ENCODE results near the gene SSR4.
"Not testable (repeated sequence)": the region's sequence is repeated elsewhere in the genome, so short reads cannot be mapped to it uniquely, and the experiment has no call there.

SSR4 gene

DNA sequence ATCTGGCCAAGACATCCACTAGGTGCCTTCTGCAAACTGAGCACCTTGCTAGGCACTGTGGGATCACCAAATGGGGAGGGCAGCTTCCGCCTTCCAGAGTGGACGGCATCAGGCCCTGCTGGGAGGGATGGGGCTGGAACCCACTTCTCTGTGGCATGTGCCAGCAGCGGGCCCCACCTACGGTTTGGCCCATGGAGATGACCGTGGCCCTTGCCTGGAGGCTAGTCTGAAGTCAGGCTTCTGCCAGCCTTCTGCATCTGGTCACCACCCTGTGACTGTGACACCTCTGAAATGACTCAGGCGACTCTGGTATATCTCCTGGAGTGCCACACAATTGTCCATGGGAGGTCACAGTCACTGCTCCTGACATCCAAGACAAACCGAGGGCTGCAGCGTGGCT, 7.2 kb downstream of the SSR4 start:
- H3K36me3 ChIP-seq (ENCODE audit: insufficient read depth, low read length) = peaks cover 7% of the 10 kb centered on the region
- H3K9ac ChIP-seq (ENCODE audit: low read depth, low read length) = no peak overlapping the region
- no peaks in the 10 kb centered on the region for H3K4me1 ChIP-seq (ENCODE audit: insufficient read depth, low read length)
- no peaks in the 10 kb centered on the region for H3K9me3 ChIP-seq (ENCODE audit: control insufficient read depth, insufficient read depth, low read length)

DNA sequence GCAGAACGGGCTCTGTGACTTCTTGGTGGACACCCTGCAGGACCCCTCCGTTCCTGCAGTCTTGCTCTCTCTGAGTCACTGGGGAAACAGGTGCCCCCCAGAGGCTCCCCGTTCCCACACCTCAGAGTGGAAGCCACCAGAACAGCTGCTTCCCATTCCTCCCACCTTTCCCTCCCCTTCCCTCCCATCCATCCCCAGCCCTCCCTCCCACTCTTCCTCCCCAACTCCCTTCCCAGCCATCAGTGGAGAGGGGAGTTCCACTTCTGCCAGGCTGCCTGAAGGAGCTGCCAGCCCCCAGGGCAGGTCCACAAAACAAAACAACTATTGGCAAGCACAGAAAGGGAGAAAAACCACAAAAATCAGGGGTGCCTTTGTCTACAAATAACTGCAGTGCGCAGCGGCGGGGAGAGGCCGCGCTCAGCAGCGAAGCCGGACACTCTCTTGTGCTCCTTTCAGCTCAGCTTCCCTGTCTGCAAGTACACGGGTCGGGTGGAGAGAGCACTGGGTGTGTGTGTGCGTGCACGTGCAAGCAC, 8.1 kb downstream of the SSR4 start:
- H3K9me3 ChIP-seq (ENCODE audit: control insufficient read depth, insufficient read depth, low read length) = no peaks in the 10 kb centered on the region

DNA sequence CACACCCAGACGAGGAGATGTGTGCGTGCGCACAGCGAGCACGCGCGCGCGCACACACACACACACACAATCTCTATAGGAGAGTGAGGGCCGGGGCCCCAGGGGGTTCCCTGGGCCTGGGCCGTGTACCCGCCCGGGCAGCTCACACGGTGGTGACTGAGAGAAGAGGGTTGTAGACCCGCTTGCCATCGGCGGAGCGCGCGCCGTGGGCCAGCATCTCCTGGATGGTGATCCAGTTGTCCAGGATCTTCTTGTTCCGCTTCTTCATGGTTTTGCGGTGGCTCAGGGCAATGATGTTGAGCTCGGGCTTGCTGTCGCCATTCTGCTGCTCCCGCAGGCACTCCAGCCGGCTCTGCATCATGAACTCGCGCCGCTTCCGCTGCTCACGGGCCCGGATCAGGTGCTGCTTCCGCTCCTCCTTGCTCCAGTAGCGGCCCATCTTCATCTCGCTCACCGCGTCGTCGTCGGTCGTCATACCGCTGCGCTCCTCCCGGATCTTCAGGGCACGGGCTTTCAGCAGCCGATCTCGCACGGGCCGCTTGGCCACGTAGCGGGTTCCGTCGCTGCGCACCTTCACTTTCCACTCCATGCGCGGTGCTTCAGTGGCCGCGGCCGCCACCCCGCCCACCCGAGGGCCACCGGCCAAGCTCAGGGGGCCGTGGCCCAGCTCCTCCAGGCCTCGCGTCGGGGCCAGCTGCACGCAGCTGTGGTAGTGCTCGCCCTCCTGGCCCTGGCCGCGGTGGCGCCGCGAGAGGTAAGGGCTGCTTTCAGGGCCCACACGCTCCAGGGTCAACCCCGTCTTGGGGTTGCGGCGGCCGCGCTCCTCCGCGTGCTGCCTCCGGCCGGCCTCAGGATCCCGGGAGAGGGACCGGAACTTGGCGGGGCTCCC, 9.0 kb downstream of the SSR4 start:
- Histone ChIP-seq H3K36me3 (ENCODE audit: insufficient read depth, low read length) (peaks cover 3% of the 10 kb centered on the region; the same call in 1 of the 2 replicates), H3K9me3 (ENCODE audit: control insufficient read depth, insufficient read depth, low read length) (no peaks in the 10 kb centered on the region), H3K9ac (ENCODE audit: low read depth, low read length) (no peak overlapping the region), H3K4me1 (ENCODE audit: insufficient read depth, low read length) (no peaks in the 10 kb centered on the region)

More for the DNA sequence above, 8.1 kb downstream of the SSR4 start:
- no peak overlapping the region for H3K9ac ChIP-seq (ENCODE audit: low read depth, low read length)
- H3K36me3 ChIP-seq (ENCODE audit: insufficient read depth, low read length) = peaks cover 3% of the 10 kb centered on the region; the same call in 1 of the 2 replicates
- H3K4me1 ChIP-seq (ENCODE audit: insufficient read depth, low read length) = no peaks in the 10 kb centered on the region

DNA sequence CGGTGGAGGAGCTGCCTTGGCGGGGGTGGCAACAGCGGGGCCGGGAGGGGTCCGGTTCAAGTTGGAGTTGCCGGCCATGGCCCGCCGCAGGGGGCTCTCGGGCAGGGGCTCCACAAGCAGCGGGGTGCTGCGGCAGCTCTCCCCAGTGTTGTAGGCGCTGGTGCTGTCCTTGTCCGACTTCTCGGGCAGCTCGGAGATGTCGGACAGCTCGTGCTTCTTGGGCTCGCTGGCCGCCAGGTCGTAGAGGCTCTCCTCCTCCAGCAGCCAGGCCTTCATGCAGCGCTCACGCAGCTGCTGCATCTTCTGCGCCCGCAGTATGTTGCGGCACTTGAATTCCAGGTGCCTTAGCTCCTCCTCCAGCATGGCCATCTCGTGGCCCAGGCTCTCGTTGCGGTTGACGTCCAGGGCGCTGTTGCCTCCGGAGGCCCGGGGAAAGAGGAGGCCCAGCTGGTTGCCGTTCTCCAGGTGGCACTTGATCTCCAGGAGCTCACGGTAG, 9.7 kb downstream of the SSR4 start:
- H3K36me3 ChIP-seq (ENCODE audit: insufficient read depth, low read length) = peaks cover 3% of the 10 kb centered on the region; the same call in 1 of the 2 replicates
- H3K4me1 ChIP-seq (ENCODE audit: insufficient read depth, low read length) = no peaks in the 10 kb centered on the region
- H3K9me3 ChIP-seq (ENCODE audit: control insufficient read depth, insufficient read depth, low read length) = no peaks in the 10 kb centered on the region
- no peak overlapping the region for H3K9ac ChIP-seq (ENCODE audit: low read depth, low read length)

DNA sequence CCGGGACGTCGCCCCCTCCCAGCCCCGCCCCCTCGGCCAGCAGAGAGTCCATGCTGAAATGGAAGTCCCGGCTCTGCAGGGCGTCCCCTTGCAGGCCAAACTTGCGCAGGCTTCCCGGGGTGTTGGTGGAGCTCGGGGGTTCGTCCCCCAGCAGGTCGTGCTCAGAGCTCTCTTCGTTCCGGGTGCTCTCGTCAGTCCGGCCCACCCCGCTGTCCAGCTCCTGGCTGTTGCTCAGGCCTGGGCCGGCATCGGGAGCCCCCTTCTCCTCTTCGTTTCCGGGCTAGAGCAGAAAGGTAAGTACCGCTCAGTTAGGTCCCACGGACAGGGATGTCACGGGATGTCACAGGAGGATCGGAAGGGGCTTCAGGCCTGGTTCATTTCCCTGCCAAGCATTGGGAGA, 10.2 kb downstream of the SSR4 start:
- Histone ChIP-seq H3K4me1 (ENCODE audit: insufficient read depth, low read length) (no peaks in the 10 kb centered on the region), H3K9ac (ENCODE audit: low read depth, low read length) (no peak overlapping the region), H3K9me3 (ENCODE audit: control insufficient read depth, insufficient read depth, low read length) (no peaks in the 10 kb centered on the region), H3K36me3 (ENCODE audit: insufficient read depth, low read length) (peaks cover 3% of the 10 kb centered on the region; the same call in 1 of the 2 replicates)

DNA sequence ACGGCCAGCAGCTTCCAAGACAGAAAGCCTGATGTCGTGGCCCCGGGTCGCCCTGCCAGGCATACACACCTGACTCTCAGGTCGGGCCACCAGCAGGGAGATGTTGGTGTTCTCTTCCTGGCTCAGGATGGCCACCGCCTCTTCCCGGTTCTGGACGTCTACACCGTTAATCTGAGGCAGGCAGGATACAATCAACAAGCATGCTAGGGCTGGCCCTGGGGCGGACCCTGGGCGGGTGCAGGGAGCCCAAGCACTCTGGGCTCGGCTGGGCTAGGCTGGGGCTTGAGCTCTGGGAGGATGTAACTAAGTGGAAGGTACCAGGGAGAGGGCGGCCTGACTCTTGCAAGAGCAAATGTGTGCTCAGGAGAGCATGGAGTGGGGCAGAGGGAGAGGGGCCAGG, 11.0 kb downstream of the SSR4 start:
- no peaks in the 10 kb centered on the region for H3K4me1 ChIP-seq (ENCODE audit: insufficient read depth, low read length)
- H3K36me3 ChIP-seq (ENCODE audit: insufficient read depth, low read length) = peaks cover 3% of the 10 kb centered on the region; the same call in 1 of the 2 replicates
- H3K9ac ChIP-seq (ENCODE audit: low read depth, low read length) = no peak overlapping the region
- no peaks in the 10 kb centered on the region for H3K9me3 ChIP-seq (ENCODE audit: control insufficient read depth, insufficient read depth, low read length)

DNA sequence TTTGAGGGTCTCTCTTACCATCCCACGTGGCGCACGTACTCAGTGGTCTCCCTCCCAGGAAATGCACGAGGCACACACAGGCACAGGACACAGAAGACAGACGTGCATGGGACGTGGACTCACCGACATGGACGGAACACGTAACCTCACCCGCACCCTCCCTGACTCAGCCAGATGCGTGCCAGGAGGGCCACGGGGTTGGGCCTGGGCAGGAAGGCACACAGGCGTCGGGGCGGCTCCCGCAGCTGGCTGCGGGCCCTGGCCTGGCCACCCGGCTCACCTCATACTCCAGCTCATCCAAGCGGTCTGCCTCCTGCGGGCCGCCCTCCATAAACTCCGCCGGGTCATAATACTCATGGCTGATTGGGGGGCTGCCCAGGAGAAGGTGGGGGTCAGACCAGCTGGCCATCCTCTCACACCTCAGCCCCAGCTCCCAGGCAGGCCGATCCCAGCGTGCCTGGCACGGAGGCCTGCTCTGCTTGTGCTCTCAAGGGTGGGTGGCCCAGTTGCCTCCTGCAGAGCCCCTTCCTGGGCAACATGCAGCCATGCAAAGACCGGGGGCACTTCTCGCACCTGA, 12.6 kb downstream of the SSR4 start:
- H3K9me3 ChIP-seq (ENCODE audit: control insufficient read depth, insufficient read depth, low read length) = no peaks in the 10 kb centered on the region
- no peak overlapping the region for H3K9ac ChIP-seq (ENCODE audit: low read depth, low read length)
- peaks cover 3% of the 10 kb centered on the region; the same call in 1 of the 2 replicates for H3K36me3 ChIP-seq (ENCODE audit: insufficient read depth, low read length)
- no peaks in the 10 kb centered on the region for H3K4me1 ChIP-seq (ENCODE audit: insufficient read depth, low read length)

DNA sequence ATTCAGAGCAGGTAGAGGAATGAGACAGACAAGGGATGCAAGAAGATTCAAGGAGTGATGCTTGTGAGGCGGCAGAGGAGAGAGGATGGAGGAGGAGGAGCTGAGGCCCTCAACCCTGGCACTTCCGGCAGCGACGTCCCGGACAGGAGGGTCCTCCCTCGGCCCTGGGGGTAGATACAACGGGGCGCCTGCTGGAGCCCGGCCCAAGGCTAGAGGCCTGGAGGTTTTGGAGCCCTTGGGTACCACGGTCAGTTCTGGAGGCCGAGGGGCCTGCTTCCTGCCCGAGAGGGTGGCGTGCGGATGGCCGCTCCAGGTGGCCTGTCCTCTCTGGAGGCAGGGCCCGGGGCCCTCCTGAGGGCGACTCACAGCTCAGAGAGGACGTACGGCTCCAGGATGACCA, 13.5 kb downstream of the SSR4 start:
- 0 out of 2 replicates have a peak, but pooled peaks cover 6% of the 10 kb centered on the region for H3K4me1 ChIP-seq (ENCODE audit: insufficient read depth, low read length)
- no peaks in the 10 kb centered on the region for H3K9me3 ChIP-seq (ENCODE audit: control insufficient read depth, insufficient read depth, low read length)
- H3K9ac ChIP-seq (ENCODE audit: low read depth, low read length) = no peak overlapping the region
- no peaks in the 10 kb centered on the region for H3K36me3 ChIP-seq (ENCODE audit: insufficient read depth, low read length)

DNA sequence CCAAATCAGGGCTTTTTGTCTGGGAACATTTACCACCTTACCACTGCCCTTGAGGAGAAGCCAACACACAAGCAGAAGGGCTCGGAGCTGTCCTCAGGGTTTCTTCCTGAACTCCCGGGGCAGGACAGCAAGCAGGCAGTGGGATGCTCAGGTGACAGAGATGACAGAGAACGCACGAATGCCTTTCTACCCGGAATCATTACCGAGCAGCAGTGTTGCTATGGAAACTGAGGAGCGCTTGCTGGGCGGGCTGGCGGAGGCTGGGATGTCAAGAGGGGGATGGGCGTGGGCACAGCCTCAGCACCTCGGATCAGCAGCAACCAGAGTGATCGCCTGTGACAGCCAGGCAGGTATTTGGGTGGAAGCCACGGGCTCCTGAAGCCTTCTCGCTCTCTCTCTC, 17.8 kb downstream of the SSR4 start:
- H3K9ac ChIP-seq (ENCODE audit: low read depth, low read length) = no peak overlapping the region
- H3K36me3 ChIP-seq (ENCODE audit: insufficient read depth, low read length) = no peaks in the 10 kb centered on the region
- peaks cover 6% of the 10 kb centered on the region; the same call in 1 of the 2 replicates for H3K4me1 ChIP-seq (ENCODE audit: insufficient read depth, low read length)
- H3K9me3 ChIP-seq (ENCODE audit: control insufficient read depth, insufficient read depth, low read length) = no peaks in the 10 kb centered on the region

DNA sequence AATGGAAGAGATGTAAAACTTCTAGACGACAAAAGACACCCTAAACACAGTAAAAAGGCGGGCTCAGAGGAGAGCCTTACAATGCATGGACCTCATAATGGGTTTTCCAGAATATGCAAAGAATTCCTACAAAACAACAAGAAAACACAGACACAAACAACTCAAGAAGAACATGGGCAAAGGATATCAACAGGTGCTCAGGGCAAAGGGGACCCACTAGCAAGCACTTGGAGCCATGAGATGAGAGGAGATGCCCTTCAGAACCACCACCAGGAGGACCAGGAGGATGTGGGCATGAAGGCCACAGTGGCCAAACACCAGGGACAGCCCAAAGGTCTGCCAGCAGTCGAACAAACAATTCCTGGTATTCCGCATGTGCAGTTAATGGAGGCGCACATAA, 18.7 kb downstream of the SSR4 start:
- Histone ChIP-seq H3K36me3 (ENCODE audit: insufficient read depth, low read length) (no peaks in the 10 kb centered on the region), H3K9ac (ENCODE audit: low read depth, low read length) (no peak overlapping the region), H3K9me3 (ENCODE audit: control insufficient read depth, insufficient read depth, low read length) (no peaks in the 10 kb centered on the region), H3K4me1 (ENCODE audit: insufficient read depth, low read length) (peaks cover 6% of the 10 kb centered on the region; the same call in 1 of the 2 replicates)

DNA sequence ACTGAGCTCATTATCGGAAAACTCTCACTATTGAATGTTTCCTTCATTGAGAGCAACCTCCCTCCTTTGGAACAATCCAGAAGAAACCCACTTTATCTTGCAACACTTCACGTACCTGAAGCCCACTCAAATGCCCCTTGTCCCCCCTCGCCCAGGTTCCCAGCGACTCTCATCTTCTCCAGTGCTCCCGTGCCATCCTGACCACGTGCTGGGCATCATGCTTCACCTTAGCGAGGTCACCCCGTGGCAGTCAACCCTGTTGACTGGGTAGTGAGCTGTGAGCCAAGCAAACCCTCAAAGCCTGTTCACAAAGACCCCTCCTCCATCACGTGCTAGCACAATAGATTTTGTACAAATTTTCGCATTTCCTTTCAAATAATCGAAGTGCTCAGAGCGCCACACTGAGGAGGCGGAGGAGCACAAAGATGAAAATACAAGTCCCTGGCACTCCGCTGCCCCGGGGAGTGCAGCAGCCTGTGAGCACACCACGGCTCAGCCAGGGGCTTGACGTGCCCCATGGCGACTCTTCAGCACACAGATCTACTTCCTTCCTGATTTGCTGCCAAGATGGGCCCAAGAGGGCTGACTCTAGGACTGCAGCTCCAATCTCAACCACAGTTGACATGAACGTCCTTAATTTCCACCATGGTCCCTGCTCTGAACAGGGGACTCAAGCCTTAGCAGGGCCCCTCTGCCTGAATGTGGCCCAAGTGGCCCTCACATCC, 20.3 kb downstream of the SSR4 start:
- Histone ChIP-seq H3K4me1 (ENCODE audit: insufficient read depth, low read length) (peaks cover 10% of the 10 kb centered on the region; the same call in 1 of the 2 replicates), H3K9me3 (ENCODE audit: control insufficient read depth, insufficient read depth, low read length) (no peaks in the 10 kb centered on the region), H3K36me3 (ENCODE audit: insufficient read depth, low read length) (no peaks in the 10 kb centered on the region), H3K9ac (ENCODE audit: low read depth, low read length) (no peak overlapping the region)

DNA sequence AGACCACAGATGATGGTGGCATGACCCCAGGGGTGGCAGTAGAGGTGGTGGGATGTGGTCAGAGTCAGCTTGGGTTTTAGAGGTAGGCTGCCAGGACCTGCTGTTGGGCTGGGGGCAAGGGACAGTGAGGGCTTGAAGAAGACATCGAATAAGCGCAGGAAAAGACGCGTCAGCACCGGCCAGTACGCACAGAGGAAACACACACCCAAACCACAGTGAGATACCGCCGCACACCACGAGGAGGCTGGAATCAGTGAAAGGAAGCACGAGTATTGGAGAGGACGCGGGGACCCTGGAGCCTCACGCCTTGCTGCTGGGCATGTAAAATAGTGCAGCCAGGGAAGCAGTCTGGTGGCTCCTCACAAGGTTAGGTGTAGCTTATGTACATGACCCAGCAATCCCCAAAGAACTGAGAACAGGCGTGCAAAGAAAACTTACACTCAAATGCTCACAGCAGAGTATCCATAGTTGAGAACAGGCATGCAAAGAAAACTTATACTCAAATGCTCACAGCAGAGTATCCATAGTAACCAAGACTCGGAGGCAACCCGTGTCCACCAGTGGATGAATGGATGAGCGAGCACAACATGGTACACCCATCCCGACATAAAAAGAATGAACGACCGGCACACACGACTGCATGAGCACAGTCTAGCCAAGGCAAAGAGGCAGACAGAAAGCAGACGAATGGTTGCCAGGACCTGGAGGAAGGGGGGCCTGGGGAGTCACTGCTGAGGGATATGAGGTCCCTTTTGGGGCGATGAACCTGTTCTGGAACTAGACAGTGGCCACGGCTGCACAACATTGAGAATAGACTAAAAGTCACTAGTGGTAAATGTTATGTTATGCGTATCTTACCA, 22.6 kb downstream of the SSR4 start:
- Histone ChIP-seq H3K4me1 (ENCODE audit: insufficient read depth, low read length) (peaks cover 19% of the 10 kb centered on the region), H3K9me3 (ENCODE audit: control insufficient read depth, insufficient read depth, low read length) (no peaks in the 10 kb centered on the region), H3K9ac (ENCODE audit: low read depth, low read length) (no peak overlapping the region), H3K36me3 (ENCODE audit: insufficient read depth, low read length) (0 out of 2 replicates have a peak, but pooled peaks cover 2% of the 10 kb centered on the region)

DNA sequence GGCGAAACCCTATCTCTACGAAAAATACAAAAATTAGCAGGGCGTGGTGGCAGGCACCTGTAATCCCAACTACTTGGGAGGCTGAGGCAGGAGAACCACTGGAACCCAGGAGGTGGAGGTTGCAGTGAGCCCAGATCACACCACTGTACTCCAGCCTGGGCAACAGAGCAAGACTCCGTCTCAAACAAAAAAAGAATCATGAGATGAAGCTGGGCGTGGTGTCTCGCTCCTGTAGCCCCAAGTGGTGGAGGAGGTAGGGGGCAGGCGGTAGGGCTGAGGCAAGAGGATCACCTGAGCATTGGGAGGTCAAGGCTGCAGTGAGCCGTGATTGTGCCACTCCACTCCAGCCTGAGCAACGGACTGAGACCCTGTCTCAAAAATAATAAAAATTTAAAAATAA, 23.6 kb downstream of the SSR4 start:
- H3K9me3 ChIP-seq (ENCODE audit: control insufficient read depth, insufficient read depth, low read length); H3K36me3 ChIP-seq (ENCODE audit: insufficient read depth, low read length); H3K9ac ChIP-seq (ENCODE audit: low read depth, low read length): not testable (repeated sequence)
- peaks cover 14% of the 10 kb centered on the region for H3K4me1 ChIP-seq (ENCODE audit: insufficient read depth, low read length)

Measured in ES-I3 (cell line).